ENCODE measurements around the gene ARMH3. TPM values are rescaled to one million over a fixed set of nuclear protein-coding genes. Genes with fewer than 3 reads are reported as not detected.

The ARMH3 gene
- total RNA-seq, 1 donor from 2014 or later, result 4.5 TPM

- Histone ChIP-seq H3K36me3 (peaks cover 18 to 31% of the 10 kb centered on the region in 2 donors), H3K9me3 (no peaks in the 10 kb centered on the region), H3K4me3 (no peak overlapping the region), H3K4me1 (no peaks in the 10 kb centered on the region), H3K27me3 (no peaks in the 10 kb centered on the region), H3K27ac (no peak overlapping the region)
- no peak for DNase-seq (ENCODE audit: low spot score in 2 of 2)
- intact Hi-C loops (cut with DNase I), result loop anchor here (2.0 kb wide), 1 partner anchor 19 kb away; no protein-coding TSS in a partner anchor
- TF ChIP-seq, protein P1, sequence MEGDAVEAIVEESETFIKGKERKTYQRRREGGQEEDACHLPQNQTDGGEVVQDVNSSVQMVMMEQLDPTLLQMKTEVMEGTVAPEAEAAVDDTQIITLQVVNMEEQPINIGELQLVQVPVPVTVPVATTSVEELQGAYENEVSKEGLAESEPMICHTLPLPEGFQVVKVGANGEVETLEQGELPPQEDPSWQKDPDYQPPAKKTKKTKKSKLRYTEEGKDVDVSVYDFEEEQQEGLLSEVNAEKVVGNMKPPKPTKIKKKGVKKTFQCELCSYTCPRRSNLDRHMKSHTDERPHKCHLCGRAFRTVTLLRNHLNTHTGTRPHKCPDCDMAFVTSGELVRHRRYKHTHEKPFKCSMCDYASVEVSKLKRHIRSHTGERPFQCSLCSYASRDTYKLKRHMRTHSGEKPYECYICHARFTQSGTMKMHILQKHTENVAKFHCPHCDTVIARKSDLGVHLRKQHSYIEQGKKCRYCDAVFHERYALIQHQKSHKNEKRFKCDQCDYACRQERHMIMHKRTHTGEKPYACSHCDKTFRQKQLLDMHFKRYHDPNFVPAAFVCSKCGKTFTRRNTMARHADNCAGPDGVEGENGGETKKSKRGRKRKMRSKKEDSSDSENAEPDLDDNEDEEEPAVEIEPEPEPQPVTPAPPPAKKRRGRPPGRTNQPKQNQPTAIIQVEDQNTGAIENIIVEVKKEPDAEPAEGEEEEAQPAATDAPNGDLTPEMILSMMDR (IDR thresholded peaks at IDR 0.05), result no peak
These were observed 96.5 kb downstream of the ARMH3 start for GRCh38 chr10:101959346-101959916.

- intact Hi-C loops (cut with DNase I), result loop anchor here (2.0 kb wide), 1 partner anchor 18 kb away; no protein-coding TSS in a partner anchor
- H3K9me3 ChIP-seq, result no peaks in the 10 kb centered on the region
- H3K27me3 ChIP-seq, result no peaks in the 10 kb centered on the region
- H3K4me3 ChIP-seq, result no peak overlapping the region
- H3K27ac ChIP-seq, result no peak overlapping the region
- DNase-seq (ENCODE audit: low spot score in 2 of 2), result no peak
- H3K4me1 ChIP-seq, result no peaks in the 10 kb centered on the region
- TF ChIP-seq, protein P1 (IDR thresholded peaks at IDR 0.05), result no peak
- peaks cover 23 to 38% of the 10 kb centered on the region in 2 donors for H3K36me3 ChIP-seq
These were observed 97.3 kb downstream of the ARMH3 start for GRCh38 chr10:101958691-101959090.

GRCh38 chr10:101956898-101957297 lies 99.1 kb downstream of the ARMH3 start:
- H3K36me3 ChIP-seq, result peaks cover 23 to 49% of the 10 kb centered on the region in 2 donors
- intact Hi-C loops (cut with DNase I), result no loop called here
- no peaks in the 10 kb centered on the region for H3K4me1 ChIP-seq
- no peaks in the 10 kb centered on the region for H3K27me3 ChIP-seq
- H3K27ac ChIP-seq, result no peak overlapping the region
- DNase-seq (ENCODE audit: low spot score in 2 of 2), result no peak
- TF ChIP-seq, protein P1 (IDR thresholded peaks at IDR 0.05), result no peak
- no peaks in the 10 kb centered on the region for H3K9me3 ChIP-seq
- H3K4me3 ChIP-seq, result no peak overlapping the region

GRCh38 chr10:101956117-101956516 lies 99.9 kb downstream of the ARMH3 start:
- peaks cover 26 to 57% of the 10 kb centered on the region in 2 donors for H3K36me3 ChIP-seq
- H3K4me3 ChIP-seq, result no peak overlapping the region
- no peak overlapping the region for H3K27ac ChIP-seq
- no peaks in the 10 kb centered on the region for H3K9me3 ChIP-seq
- no peaks in the 10 kb centered on the region for H3K4me1 ChIP-seq
- intact Hi-C loops (cut with DNase I), result no loop called here
- TF ChIP-seq, protein P1 (IDR thresholded peaks at IDR 0.05), result no peak
- H3K27me3 ChIP-seq, result no peaks in the 10 kb centered on the region
- no peak for DNase-seq (ENCODE audit: low spot score in 2 of 2)

DNA sequence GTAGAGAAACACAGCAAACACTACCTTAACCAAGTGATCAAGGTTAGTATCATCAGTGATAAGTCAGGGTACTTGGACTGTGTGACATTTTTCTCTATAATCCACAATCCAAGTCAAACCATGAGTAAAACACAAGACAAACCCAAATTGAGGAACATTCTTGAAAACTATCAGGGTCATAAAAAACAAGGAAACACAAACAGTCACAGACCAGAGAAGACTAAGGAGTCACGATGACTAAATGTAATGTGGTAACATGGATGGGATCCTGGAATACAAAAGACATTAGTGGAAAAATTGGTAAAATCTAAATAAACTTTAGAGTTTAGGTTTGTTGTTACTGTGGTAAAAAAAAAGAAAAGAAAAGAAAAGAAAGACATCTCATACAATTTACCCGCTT lies 103.8 kb downstream of the ARMH3 start:
- TF ChIP-seq, protein P1 (IDR thresholded peaks at IDR 0.05), result no peak
- intact Hi-C loops (cut with DNase I), result no loop called here
- Histone ChIP-seq H3K9me3 (peaks cover 0 to 9% of the 10 kb centered on the region in 2 donors), H3K27ac (no peak overlapping the region), H3K36me3 (peaks cover 24 to 68% of the 10 kb centered on the region in 2 donors), H3K4me1 (no peaks in the 10 kb centered on the region), H3K27me3 (no peaks in the 10 kb centered on the region), H3K4me3 (no peak overlapping the region)
- DNase-seq (ENCODE audit: low spot score in 2 of 2), result no peak

All from ascending aorta (tissue), 2 donors.